LNCAP (cell line): ENCODE measurements around the gene MKNK2.

Experiments
- CTCF ChIP-seq: fragments of 450-650 bp; IDR thresholded peaks from 2 replicates; pipeline ENCODE4 v1.5.1; 2017; ENCODE audit warnings: mild to moderate bottlenecking

Gene MKNK2

GRCh38 chr19:2022289-2022688 is 28.8 kb downstream of the MKNK2 start:
- TF ChIP-seq CTCF = no peak

- TF ChIP-seq CTCF = no peak
Observed at GRCh38 chr19:2021453-2022140, 29.4 kb downstream of the MKNK2 start.

GRCh38 chr19:2018752-2019151 is 32.3 kb downstream of the MKNK2 start:
- TF ChIP-seq CTCF = no peak

- TF ChIP-seq CTCF = no peak
Observed at GRCh38 chr19:2016041-2016807, 34.8 kb downstream of the MKNK2 start.

- no peak for TF ChIP-seq CTCF
Observed at GRCh38 chr19:2015608-2015950, 35.5 kb downstream of the MKNK2 start, which contains the start of gene BTBD2. Gene BTBD2 (minus strand): TSS chr19:2015714. CDS start chr19:2015703, 11 bp downstream.

GRCh38 chr19:2014731-2015607 is 36.1 kb downstream of the MKNK2 start:
- no peak for TF ChIP-seq CTCF

- TF ChIP-seq CTCF = no peak
Observed at GRCh38 chr19:2014131-2014571, 36.9 kb downstream of the MKNK2 start.
